Neural crest cell (in vitro differentiated cells): ENCODE measurements around the gene KLRG1. TPM values are rescaled to one million over a fixed set of nuclear protein-coding genes. Genes with fewer than 3 reads are reported as not detected.
A peak's percentile ranks its signal among the peaks of the same experiment; 100 is the strongest.

Source experiments
- DNase-seq: peaks from one replicate; pipeline ENCODE4 v3.0.0; 2021; ENCODE audit warnings: low read depth, mixed read lengths, low spot score
- H3K27ac Mint-ChIP-seq: one replicate; pipeline ENCODE4 v1.8.0; 2021; ENCODE audit warnings: mild to moderate bottlenecking, mixed read lengths; ENCODE audit not compliant: unreplicated experiment
- H3K27me3 Mint-ChIP-seq: 2 replicates; pipeline ENCODE4 v1.8.0; 2021; ENCODE audit warnings: low read depth, mild to moderate bottlenecking, mixed read lengths
- H3K36me3 Mint-ChIP-seq: 2 replicates; pipeline ENCODE4 v1.8.0; 2021; ENCODE audit warnings: low read depth, mild to moderate bottlenecking, mixed read lengths
- H3K4me1 Mint-ChIP-seq: 2 replicates; pipeline ENCODE4 v1.8.0; 2021; ENCODE audit warnings: mixed read lengths
- H3K4me3 Mint-ChIP-seq: one replicate; pipeline ENCODE4 v1.8.0; 2021; ENCODE audit warnings: mild to moderate bottlenecking, mixed read lengths
- H3K9me3 Mint-ChIP-seq: 2 replicates; pipeline ENCODE4 v1.8.0; 2021; ENCODE audit warnings: mixed read lengths
- CTCF ChIP-seq: fragments of 200-600 bp; sonication (generic); conservative IDR thresholded peaks from 2 replicates; pipeline ENCODE4 v1.5.0; 2021; ENCODE audit warnings: antibody characterized with exemption, mild to moderate bottlenecking
- total RNA-seq: library from RNA; stranded (reverse); gene quantifications from 2 replicates; pipeline ENCODE4 v1.2.1, GENCODE V29; 2021

Gene KLRG1
- total RNA-seq, 1 donor from 2014 or later, result 5.8 TPM

- H3K36me3 Mint-ChIP-seq, result peaks cover 28% of the 10 kb centered on the region
Observed at GRCh38 chr12:8953773-8954402, 35.5 kb upstream of the KLRG1 start.

GRCh38 chr12:8956073-8956472 lies 33.3 kb upstream of the KLRG1 start:
- Mint-ChIP-seq H3K4me3 (no peak overlapping the region), H3K4me1 (no peaks in the 10 kb centered on the region), H3K27ac (no peak overlapping the region), H3K36me3 (peaks cover 38% of the 10 kb centered on the region), H3K9me3 (peaks cover 10% of the 10 kb centered on the region), H3K27me3 (no peaks in the 10 kb centered on the region)
- DNase-seq, result no peak
- TF ChIP-seq CTCF, result no peak

More at GRCh38 chr12:8953773-8954402, 35.5 kb upstream of the KLRG1 start:
- no peaks in the 10 kb centered on the region for H3K27me3 Mint-ChIP-seq
- peaks cover 10% of the 10 kb centered on the region for H3K9me3 Mint-ChIP-seq
- H3K27ac Mint-ChIP-seq, result no peak overlapping the region
- H3K4me1 Mint-ChIP-seq, result peaks cover 18% of the 10 kb centered on the region
- H3K4me3 Mint-ChIP-seq, result peak overlapping the region; percentile 61
- DNase-seq, result no peak
- TF ChIP-seq CTCF, result no peak

- DNase-seq, result no peak
- Mint-ChIP-seq H3K27ac (no peak overlapping the region), H3K4me3 (no peak overlapping the region), H3K9me3 (peaks cover 10% of the 10 kb centered on the region), H3K36me3 (peaks cover 41% of the 10 kb centered on the region), H3K4me1 (no peaks in the 10 kb centered on the region), H3K27me3 (no peaks in the 10 kb centered on the region)
- no peak for TF ChIP-seq CTCF
Observed at GRCh38 chr12:8956772-8957171, 32.6 kb upstream of the KLRG1 start.

- no peak overlapping the region for H3K4me3 Mint-ChIP-seq
- no peak for DNase-seq
- no peaks in the 10 kb centered on the region for H3K4me1 Mint-ChIP-seq
- no peaks in the 10 kb centered on the region for H3K27me3 Mint-ChIP-seq
- TF ChIP-seq CTCF, result no peak
- H3K9me3 Mint-ChIP-seq, result peaks cover 9% of the 10 kb centered on the region
- H3K27ac Mint-ChIP-seq, result no peak overlapping the region
- H3K36me3 Mint-ChIP-seq, result peaks cover 44% of the 10 kb centered on the region
Observed at GRCh38 chr12:8957561-8957960, 31.8 kb upstream of the KLRG1 start.

DNA sequence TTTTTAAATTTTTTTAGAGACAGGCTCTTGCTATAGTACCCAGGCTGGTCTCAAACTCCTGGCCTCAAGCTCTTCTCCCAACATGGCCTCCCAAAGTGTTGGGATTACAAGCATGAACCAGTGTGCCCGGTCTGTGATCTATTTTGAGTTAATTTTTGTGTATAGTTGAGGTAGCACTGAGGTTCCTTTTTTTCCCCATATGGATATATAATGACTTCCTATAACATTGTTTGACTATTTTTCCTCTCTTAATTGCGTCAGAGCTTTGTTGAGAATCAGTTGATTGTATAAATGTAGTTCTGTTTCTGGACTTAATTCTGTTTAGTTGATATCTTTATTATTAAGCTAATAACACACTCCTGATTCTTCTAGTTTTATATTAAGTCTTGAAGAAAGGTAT lies 31.3 kb upstream of the KLRG1 start:
- Mint-ChIP-seq H3K27ac (no peak overlapping the region), H3K4me3 (no peak overlapping the region), H3K27me3 (no peaks in the 10 kb centered on the region), H3K9me3 (peaks cover 5% of the 10 kb centered on the region), H3K36me3 (peaks cover 41% of the 10 kb centered on the region), H3K4me1 (no peaks in the 10 kb centered on the region)
- no peak for DNase-seq
- no peak for TF ChIP-seq CTCF
